Measurements from ENCODE around the gene LEO1. TPM values are rescaled to one million over a fixed set of nuclear protein-coding genes. Genes with fewer than 3 reads are reported as not detected.

LEO1 gene
- 18.7 TPM for polyA plus RNA-seq (ENCODE audit: insufficient read length)

- DNase-seq, result peak; percentile 94
These were observed at the start of gene LEO1 for GRCh38 chr15:51971375-51972133. TSS of gene LEO1 (minus strand) at chr15:51971778. CDS start at chr15:51971745, 33 bp downstream.

- DNase-seq, result peak; percentile 54
These were observed 49.6 kb upstream of the LEO1 start for GRCh38 chr15:52021128-52021671.

GRCh38 chr15:52020221-52021085, 48.9 kb upstream of the LEO1 start:
- DNase-seq, result peak; percentile 49

GRCh38 chr15:52019394-52020220, 48.0 kb upstream of the LEO1 start:
- peak; percentile 84 for DNase-seq

- DNase-seq, result peak; percentile 99
These were observed 47.3 kb upstream of the LEO1 start, which contains the start of gene MAPK6 for GRCh38 chr15:52018693-52019393. TSS of gene MAPK6 (plus strand) at chr15:52019219. CDS start at chr15:52046461, 27,242 bp downstream.

- DNase-seq, result no peak
These were observed 46.7 kb upstream of the LEO1 start for GRCh38 chr15:52018244-52018643.

GRCh38 chr15:52016316-52016715, 44.7 kb upstream of the LEO1 start:
- no peak for DNase-seq

GRCh38 chr15:52014616-52015015, 43.0 kb upstream of the LEO1 start:
- DNase-seq, result no peak

- DNase-seq, result no peak
These were observed 41.7 kb upstream of the LEO1 start for GRCh38 chr15:52013151-52013791.

GRCh38 chr15:52012210-52012609, 40.6 kb upstream of the LEO1 start:
- DNase-seq, result no peak

GRCh38 chr15:52011711-52012144, 40.1 kb upstream of the LEO1 start:
- DNase-seq, result no peak

- DNase-seq, result no peak
These were observed 39.3 kb upstream of the LEO1 start for GRCh38 chr15:52010633-52011595.

- no peak for DNase-seq
These were observed 37.3 kb upstream of the LEO1 start for GRCh38 chr15:52008698-52009434.

- no peak for DNase-seq
These were observed 36.8 kb upstream of the LEO1 start for GRCh38 chr15:52008359-52008697.

GRCh38 chr15:52006702-52007340, 35.2 kb upstream of the LEO1 start:
- DNase-seq, result no peak

- no peak for DNase-seq
These were observed 34.4 kb upstream of the LEO1 start for GRCh38 chr15:52005748-52006701.

GRCh38 chr15:52004806-52005205, 33.2 kb upstream of the LEO1 start:
- DNase-seq, result no peak

Data from hindlimb muscle (tissue), 1 donor.